ENCODE results near the gene LAMC2. TPM values are rescaled to one million over a fixed set of nuclear protein-coding genes. Genes with fewer than 3 reads are reported as not detected.

Gene LAMC2
- total RNA-seq, 2 experiments from 2014 or later = 0.38 TPM; not detected in 1

DNA sequence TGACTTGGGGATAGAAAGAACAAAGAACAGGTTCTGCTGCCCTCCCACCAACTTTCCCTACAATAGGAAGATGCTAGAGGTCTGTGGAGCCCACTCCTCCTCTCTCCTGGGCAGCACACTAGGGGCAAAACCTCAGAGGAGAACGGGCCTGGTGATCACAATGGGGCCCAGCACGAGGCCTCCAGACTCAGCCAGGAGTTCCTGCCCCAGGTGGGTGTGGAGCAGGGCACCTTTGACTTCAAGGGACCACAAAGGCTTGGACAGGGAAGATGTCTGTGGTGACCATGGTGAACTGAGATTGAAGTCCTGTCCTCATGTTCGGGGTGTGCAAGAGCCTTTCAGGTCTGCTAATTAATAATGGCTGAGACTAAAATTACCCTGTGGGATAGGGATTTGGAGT is 88.8 kb downstream of the LAMC2 start:
- H3K36me3 ChIP-seq (ENCODE audit: insufficient read depth, low read length) = no peaks in the 10 kb centered on the region
- CTCF ChIA-PET (ENCODE audit: unreplicated experiment) = no interaction called here
- no TSS peak for BruUV-seq (replicated peaks)
- intact Hi-C loops (cut with micrococcal nuclease; ENCODE audit: unreplicated experiment) = no loop called here
- no peak overlapping the region for H3K4me2 ChIP-seq (ENCODE audit: low read length)
- no peaks in the 10 kb centered on the region for H3K79me2 ChIP-seq (ENCODE audit: insufficient read depth, low read depth, low read length)
- H3K9me2 ChIP-seq (ENCODE audit: insufficient read depth, low read length) = no peaks in the 10 kb centered on the region
- H3K9me3 ChIP-seq (ENCODE audit: low read length) = no peaks in the 10 kb centered on the region
- DNase-seq (ENCODE audit: low spot score) = no peak
- H3K4me3 ChIP-seq (ENCODE audit: low read depth, low read length, poor library complexity, severe bottlenecking) = no peak overlapping the region
- POLR2A ChIA-PET = no interaction called here
- H2AFZ ChIP-seq (ENCODE audit: low read length) = no peak overlapping the region
- H3K4me1 ChIP-seq (ENCODE audit: insufficient read depth, low read length, poor library complexity, severe bottlenecking) = no peaks in the 10 kb centered on the region
- no peak overlapping the region for H3K27ac ChIP-seq (ENCODE audit: low read depth, low read length, poor library complexity, severe bottlenecking)
- TF ChIP-seq EZH2phosphoT487 (IDR thresholded peaks at IDR 0.05; ENCODE audit: borderline replicate concordance, low read depth, low read length) = no peak
- TF ChIP-seq, protein P1, sequence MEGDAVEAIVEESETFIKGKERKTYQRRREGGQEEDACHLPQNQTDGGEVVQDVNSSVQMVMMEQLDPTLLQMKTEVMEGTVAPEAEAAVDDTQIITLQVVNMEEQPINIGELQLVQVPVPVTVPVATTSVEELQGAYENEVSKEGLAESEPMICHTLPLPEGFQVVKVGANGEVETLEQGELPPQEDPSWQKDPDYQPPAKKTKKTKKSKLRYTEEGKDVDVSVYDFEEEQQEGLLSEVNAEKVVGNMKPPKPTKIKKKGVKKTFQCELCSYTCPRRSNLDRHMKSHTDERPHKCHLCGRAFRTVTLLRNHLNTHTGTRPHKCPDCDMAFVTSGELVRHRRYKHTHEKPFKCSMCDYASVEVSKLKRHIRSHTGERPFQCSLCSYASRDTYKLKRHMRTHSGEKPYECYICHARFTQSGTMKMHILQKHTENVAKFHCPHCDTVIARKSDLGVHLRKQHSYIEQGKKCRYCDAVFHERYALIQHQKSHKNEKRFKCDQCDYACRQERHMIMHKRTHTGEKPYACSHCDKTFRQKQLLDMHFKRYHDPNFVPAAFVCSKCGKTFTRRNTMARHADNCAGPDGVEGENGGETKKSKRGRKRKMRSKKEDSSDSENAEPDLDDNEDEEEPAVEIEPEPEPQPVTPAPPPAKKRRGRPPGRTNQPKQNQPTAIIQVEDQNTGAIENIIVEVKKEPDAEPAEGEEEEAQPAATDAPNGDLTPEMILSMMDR (conservative IDR thresholded peaks at IDR 0.05; ENCODE audit: low read length) = no peak
- H4K20me1 ChIP-seq (ENCODE audit: insufficient read depth, low read length) = no peaks in the 10 kb centered on the region

DNA sequence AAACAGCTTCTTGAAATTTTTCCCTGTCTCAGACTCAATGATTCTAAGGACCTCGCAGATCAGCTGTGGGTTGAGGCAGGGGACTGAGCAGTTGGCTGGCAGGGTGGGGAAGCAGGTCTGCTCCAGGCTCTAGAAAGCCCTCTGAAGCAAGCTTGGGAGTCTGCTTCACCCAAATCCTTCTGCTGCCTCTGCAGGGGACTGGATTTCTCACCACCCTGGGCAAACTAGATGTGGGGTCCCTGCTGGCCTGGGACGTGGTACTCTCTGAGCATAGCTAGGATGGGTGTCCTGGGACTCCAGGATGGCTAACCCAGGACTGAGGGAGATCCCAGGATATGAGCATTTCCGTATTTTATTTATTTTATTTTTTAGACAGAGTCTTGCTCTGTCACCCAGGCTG is 89.3 kb downstream of the LAMC2 start:
- no peak overlapping the region for H2AFZ ChIP-seq (ENCODE audit: low read length)
- no peaks in the 10 kb centered on the region for H3K79me2 ChIP-seq (ENCODE audit: insufficient read depth, low read depth, low read length)
- no peaks in the 10 kb centered on the region for H3K9me3 ChIP-seq (ENCODE audit: low read length)
- no peak for DNase-seq (ENCODE audit: low spot score)
- no peaks in the 10 kb centered on the region for H3K4me1 ChIP-seq (ENCODE audit: insufficient read depth, low read length, poor library complexity, severe bottlenecking)
- H4K20me1 ChIP-seq (ENCODE audit: insufficient read depth, low read length) = no peaks in the 10 kb centered on the region
- TF ChIP-seq, protein P1 (conservative IDR thresholded peaks at IDR 0.05; ENCODE audit: low read length) = no peak
- TF ChIP-seq EZH2phosphoT487 (IDR thresholded peaks at IDR 0.05; ENCODE audit: borderline replicate concordance, low read depth, low read length) = no peak
- no peak overlapping the region for H3K27ac ChIP-seq (ENCODE audit: low read depth, low read length, poor library complexity, severe bottlenecking)
- BruUV-seq (replicated peaks) = no TSS peak
- POLR2A ChIA-PET = no interaction called here
- intact Hi-C loops (cut with micrococcal nuclease; ENCODE audit: unreplicated experiment) = no loop called here
- H3K36me3 ChIP-seq (ENCODE audit: insufficient read depth, low read length) = no peaks in the 10 kb centered on the region
- CTCF ChIA-PET (ENCODE audit: unreplicated experiment) = no interaction called here
- no peak overlapping the region for H3K4me3 ChIP-seq (ENCODE audit: low read depth, low read length, poor library complexity, severe bottlenecking)
- H3K9me2 ChIP-seq (ENCODE audit: insufficient read depth, low read length) = no peaks in the 10 kb centered on the region
- no peak overlapping the region for H3K4me2 ChIP-seq (ENCODE audit: low read length)

DNA sequence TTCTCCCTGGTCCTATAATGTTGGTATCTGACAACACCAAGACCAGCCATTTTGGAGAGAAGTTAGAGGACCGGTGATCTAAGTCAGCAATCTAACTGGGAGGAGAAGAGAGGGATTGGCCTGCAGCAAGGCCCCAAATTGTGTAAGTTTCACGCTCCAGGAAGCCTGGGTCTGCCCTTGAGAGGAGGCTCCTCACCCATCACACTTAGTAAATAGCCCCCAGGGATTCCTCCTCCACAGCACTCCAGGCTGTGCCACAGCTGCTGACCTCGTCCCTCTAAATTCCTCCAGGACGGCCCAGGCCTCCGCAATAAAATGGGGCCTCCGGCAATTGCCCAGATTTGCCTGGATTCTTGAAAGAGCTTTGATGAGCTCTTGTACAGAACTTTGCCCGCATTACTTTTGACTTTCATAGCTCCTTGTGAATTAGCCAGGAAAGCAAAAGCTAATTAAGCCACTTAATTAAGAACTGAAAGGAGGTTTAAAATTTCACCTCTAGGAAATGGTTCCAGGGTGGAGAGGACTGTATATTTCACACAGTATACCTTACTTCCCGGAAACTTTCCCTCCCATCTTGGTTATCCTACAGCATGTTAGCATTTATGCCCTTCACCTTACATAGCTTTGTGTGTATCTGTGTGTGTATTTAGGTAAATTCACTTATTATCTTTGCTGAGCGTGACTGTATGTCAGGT is 90.5 kb downstream of the LAMC2 start:
- intact Hi-C loops (cut with micrococcal nuclease; ENCODE audit: unreplicated experiment) = no loop called here
- Histone ChIP-seq H3K9me3 (ENCODE audit: low read length) (no peaks in the 10 kb centered on the region), H3K9me2 (ENCODE audit: insufficient read depth, low read length) (no peaks in the 10 kb centered on the region), H3K4me2 (ENCODE audit: low read length) (no peak overlapping the region), H3K36me3 (ENCODE audit: insufficient read depth, low read length) (no peaks in the 10 kb centered on the region), H4K20me1 (ENCODE audit: insufficient read depth, low read length) (no peaks in the 10 kb centered on the region), H3K4me1 (ENCODE audit: insufficient read depth, low read length, poor library complexity, severe bottlenecking) (no peaks in the 10 kb centered on the region), H2AFZ (ENCODE audit: low read length) (no peak overlapping the region), H3K4me3 (ENCODE audit: low read depth, low read length, poor library complexity, severe bottlenecking) (no peak overlapping the region), H3K27ac (ENCODE audit: low read depth, low read length, poor library complexity, severe bottlenecking) (no peak overlapping the region), H3K79me2 (ENCODE audit: insufficient read depth, low read depth, low read length) (no peaks in the 10 kb centered on the region)
- DNase-seq (ENCODE audit: low spot score) = no peak
- BruUV-seq (replicated peaks) = no TSS peak
- POLR2A ChIA-PET = interaction anchor here (0.6 to 1.1 kb wide), 3 partner anchors 32 to 599 kb away, joined by 3 to 4 read pairs (median 4); no protein-coding TSS in a partner anchor
- CTCF ChIA-PET (ENCODE audit: unreplicated experiment) = interaction anchor here (0.6 kb wide), 1 partner anchor 303 kb away, joined by 3 read pairs; no protein-coding TSS in a partner anchor
- no peak for TF ChIP-seq EZH2phosphoT487 (IDR thresholded peaks at IDR 0.05; ENCODE audit: borderline replicate concordance, low read depth, low read length)
- TF ChIP-seq, protein P1 (conservative IDR thresholded peaks at IDR 0.05; ENCODE audit: low read length) = no peak
